NCI-H345 treated with DMSO at 0.1 percent for 48 hours (cell line): Measurements from ENCODE around the gene MYO1C.
"Not testable (repeated sequence)": the region's sequence is repeated elsewhere in the genome, so short reads cannot be mapped to it uniquely, and the experiment has no call there.

Source experiments
- DNase-seq: peaks from one replicate; lab custom pipeline; 2025; ENCODE audit not compliant: unreplicated experiment; lab: John Stamatoyannopoulos, UW

MYO1C gene

DNA sequence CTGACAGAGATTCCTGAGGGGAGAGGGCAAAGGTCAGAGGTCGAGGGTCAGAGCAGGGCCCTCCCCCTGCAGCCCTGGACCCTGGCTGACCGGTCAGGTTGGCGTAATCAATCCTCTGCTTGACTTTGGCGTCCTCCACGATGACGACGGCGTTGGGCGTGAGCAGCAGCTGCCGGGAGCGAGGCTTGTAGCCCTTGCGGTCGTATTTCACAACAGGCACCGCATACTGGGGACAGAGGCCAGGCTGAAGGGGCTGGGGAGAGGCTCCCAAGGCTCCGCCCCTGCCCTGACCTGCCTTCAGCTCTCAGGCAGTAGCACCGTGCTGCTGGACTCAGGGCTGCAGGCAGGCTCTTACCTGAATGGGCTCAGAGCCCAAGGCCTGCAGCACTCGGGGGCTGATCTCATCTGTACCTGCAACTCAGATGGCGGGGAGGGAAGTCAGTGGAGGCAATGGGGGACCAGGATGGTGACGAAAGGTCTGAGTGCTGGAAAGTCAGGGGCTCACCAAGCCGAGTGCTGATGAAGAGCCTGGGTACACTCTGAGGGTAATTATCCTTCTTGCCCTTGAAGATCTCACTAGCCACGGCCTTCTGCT, 24.5 kb downstream of the MYO1C start:
- no peak for DNase-seq

- DNase-seq, result no peak
Observed at GRCh38 chr17:1467258-1467657, 25.2 kb downstream of the MYO1C start.

DNA sequence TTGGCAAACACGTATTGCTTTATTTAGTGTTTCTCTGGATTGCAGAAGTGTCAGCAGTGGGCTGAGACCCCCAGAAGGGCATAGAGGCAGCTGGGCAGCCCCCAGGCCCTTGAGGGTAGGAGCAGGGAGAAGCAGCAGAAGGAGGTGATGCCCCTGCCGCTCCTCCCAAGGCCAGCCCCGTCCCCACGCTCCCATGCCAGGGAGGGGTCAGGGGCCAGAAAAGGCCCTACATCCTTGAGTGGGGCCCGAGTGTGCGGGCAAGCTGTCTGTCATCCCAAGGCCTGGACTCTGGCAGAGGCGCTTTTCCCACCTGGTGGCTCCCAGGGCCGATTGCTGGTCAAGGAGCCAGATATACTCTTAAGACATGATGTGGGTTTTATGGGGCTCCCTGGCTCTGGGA, 28.3 kb downstream of the MYO1C start:
- DNase-seq, result no peak

GRCh38 chr17:1462164-1463112, 30.0 kb downstream of the MYO1C start:
- DNase-seq, result no peak

- DNase-seq, result no peak
Observed at GRCh38 chr17:1461198-1461944, 31.1 kb downstream of the MYO1C start.

DNA sequence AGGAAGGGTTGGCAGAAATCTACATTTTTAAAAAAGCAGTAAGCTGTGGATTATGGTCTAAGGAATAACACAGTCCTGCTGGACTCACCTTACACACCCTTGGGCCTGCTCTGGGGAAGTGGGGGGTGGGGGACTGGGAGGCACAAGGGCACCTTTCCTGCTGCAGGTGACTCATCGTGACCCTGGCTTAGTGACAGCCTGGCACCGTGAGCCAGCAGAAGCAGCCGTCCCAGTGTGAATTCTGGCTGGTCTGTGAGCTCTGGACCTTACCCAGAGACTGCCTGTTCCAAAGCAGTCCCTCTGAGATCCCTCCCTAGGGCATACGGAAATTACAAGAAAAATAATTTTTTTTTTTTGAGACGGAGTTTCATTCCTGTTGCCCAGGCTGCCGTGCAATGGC, 32.3 kb downstream of the MYO1C start:
- DNase-seq, result no peak

DNA sequence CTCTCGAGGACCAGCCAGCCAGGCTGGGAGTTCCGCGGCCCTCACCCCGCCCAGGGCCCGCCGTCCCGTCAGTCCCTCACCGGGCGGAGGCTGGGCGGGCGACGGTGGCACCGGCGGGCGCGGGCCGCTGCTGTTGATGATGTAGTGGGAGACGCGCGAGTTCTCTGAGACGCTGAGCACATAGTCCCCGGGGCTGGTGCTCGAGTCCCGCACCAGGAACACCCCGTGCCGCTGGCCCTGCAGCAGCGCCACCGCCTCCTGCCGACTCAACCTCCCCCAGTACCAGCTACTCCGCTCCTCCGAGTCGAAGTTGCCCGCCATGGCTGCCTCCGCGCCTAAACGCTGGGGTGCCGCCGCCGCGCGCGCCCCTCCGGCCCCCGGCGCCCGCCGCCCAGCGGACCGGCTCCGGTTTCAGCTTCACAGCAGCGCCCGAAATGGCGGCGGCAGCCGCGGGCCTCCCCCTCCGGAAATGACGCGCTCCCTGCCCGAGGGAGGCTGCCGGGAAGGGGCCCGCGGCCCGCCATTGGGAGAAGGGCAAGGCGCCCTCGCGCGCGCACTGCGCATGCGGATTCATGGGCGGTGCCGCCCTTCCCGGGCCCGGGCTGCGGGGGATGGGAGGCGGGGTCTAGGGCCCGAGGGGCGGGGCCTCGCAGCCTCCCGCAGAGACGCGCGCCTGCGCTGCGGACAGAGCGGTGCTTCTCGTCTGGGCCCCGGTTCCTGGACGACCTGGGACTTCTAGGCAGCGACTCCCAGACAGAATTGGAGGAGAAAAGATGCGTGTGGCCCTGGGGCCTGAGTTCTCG, 36.5 kb downstream of the MYO1C start, which contains the start of gene CRK:
Gene CRK, minus strand, starts transcription at position 436 of the 803 bp plus-strand sequence. Its CDS starts 115 bp downstream, at position 321.
- peak; percentile 66 for DNase-seq

GRCh38 chr17:1455291-1455796, 37.1 kb downstream of the MYO1C start:
- DNase-seq, result peak; percentile 22

DNA sequence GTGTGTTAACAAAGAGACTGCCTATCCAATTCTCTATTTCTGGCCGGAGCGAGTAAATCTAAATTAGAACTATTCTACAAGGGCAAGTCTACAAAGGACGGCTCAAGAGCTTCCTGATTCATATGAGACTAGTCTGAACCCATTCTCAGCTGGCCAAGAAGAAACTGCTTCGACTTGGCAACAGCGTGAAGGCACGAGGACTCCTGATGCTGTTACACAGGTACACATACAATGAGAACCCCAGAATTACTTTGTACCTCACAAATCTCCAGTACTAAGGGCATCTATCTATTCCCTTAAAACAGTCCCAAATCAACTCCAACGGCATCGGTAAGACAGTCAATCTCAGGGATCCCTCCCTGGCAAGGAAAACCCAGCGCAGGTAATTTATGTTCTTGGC, 37.9 kb downstream of the MYO1C start:
- DNase-seq, result no peak

DNA sequence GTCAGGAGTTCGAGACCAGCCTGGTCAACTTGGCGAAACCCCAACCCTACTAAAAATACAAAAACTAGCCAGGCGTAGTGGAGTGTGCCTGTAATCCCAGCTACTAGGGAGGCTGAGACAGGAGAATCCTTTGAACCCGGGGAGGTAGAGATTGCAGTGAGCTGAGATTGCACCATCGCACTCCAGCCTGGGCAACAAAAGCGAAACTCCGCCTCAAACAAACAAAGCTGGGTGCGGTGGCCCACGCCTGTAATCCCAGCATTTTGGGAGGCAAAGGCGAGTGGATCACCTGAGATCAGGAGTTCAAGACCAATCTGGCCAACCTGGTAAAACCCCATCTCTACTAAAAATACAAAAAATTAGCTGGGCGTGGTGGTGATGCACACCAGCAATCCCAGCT, 38.8 kb downstream of the MYO1C start:
- not testable (repeated sequence) for DNase-seq

DNA sequence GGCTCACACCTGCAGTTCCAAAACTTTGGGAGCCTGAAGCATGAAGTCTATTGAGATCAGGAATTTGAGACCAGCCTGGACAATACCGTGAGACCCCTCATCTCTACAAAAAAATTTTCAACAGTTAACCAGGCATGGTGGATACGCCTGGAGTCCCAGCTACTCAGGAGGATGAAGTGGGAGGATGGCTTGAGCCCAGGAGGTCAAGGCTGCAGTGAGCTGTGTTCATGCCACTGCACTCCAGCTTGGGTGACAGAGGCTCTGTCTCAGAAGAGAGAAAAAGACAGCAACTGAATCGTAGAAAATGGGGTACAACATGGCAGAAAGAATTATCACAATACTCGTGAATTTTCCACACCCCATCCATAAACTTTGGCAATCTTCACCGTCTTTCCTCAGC, 39.6 kb downstream of the MYO1C start:
- no peak for DNase-seq

DNA sequence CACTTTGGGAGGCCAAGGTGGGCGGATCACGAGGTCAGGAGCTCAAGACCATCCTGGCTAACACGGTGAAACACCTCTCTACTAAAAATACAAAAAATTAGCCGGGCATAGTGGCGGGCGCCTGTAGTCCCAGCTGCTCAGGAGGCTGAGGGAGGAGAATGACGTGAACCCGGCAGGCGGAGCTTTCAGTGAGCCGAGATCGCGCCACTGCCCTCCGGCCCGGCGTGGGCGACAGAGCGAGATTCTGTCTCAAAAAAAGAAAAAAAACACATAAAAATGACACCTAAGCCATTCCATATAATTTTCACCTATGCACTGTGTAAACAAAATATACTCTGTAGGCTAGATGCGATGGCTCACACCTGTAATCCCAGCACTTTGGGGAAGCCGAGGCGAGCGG, 42.2 kb downstream of the MYO1C start:
- not testable (repeated sequence) for DNase-seq

GRCh38 chr17:1449412-1449967, 43.0 kb downstream of the MYO1C start:
- DNase-seq, result no peak

GRCh38 chr17:1447052-1447451, 45.4 kb downstream of the MYO1C start:
- DNase-seq, result no peak

- no peak for DNase-seq
Observed at GRCh38 chr17:1446201-1446600, 46.3 kb downstream of the MYO1C start.

GRCh38 chr17:1445695-1446094, 46.8 kb downstream of the MYO1C start:
- DNase-seq, result not testable (repeated sequence)

DNA sequence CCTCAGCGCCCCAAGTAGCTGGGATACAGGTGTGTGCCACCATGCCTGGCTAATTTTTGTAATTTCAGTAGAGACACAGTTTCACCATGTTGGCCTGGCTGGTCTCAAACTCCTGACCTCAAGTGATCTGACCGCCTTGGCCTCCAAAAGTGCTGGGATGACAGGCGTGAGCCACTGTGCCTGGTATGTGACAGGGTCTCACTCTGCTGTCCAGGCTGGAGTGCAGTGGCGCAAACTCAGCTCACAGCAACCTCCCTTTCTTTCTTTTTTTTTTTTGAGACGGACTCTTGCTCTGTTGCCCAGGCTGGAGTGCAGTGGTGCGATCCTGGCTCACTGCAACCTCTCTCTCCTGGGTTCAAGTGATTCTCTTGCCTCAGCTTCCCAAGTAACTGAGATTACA, 49.8 kb downstream of the MYO1C start:
- not testable (repeated sequence) for DNase-seq

GRCh38 chr17:1442187-1442586, 50.3 kb downstream of the MYO1C start:
- DNase-seq, result no peak

GRCh38 chr17:1440921-1441320, 51.6 kb downstream of the MYO1C start:
- no peak for DNase-seq

GRCh38 chr17:1438593-1439083, 53.8 kb downstream of the MYO1C start:
- no peak for DNase-seq
